K562 (cell line): ENCODE data around the gene MXRA7. TPM values are rescaled to one million over a fixed set of nuclear protein-coding genes. Genes with fewer than 3 reads are reported as not detected.

Source experiments
- ATAC-seq: fragments of 200-7000 bp; cut with Tn5 transposase; 3 replicates; pipeline ENCODE4 v1.9.1; 2020; ENCODE audit warnings: moderate library complexity
- BruUV-seq: library from RNA; stranded (reverse); fragments of 400-500 nt; replicated peaks from 2 replicates; lab custom pipeline; 2021; lab: Mats Ljungman, UMichigan
- CTCF ChIA-PET: fragments of 300-600 bp; formaldehyde crosslinking; extraction: SDS; loops from one replicate; lab custom pipeline; 2021; ENCODE audit warnings: low intra/inter-chr PET ratio; lab: Yijun Ruan, JAX
- POLR2A ChIA-PET: fragments of 300-600, 350-650 bp; sonication (Branson Sonifier 250); formaldehyde crosslinking; extraction: SDS; loops from one replicate; lab custom pipeline; 2021; ENCODE audit warnings: antibody characterized with exemption, inconsistent platforms; lab: Yijun Ruan, JAX
- DNase-seq, 4 experiments: peaks; one replicate each; pipeline versions ENCODE4 v3.0.0 to v3.0.0-alpha.2; 2011 to 2018; ENCODE audit warnings: low spot score in 3 of 4, mixed read lengths in 3 of 4; ENCODE audit errors: extremely low read depth in 1 of 4
- FAIRE-seq: peaks from 2 replicates; lab custom pipeline; 2011; peaks lifted over from hg19 to GRCh38; lab: Jason Lieb, UNC
- H2AFZ ChIP-seq: 2 replicates; pipeline ENCODE4 v1.6.0; 2011; ENCODE audit warnings: low read depth, low read length, control low read depth, inconsistent platforms
- H3K27ac ChIP-seq: fragments of 200-600 bp; 3 replicates; pipeline ENCODE4 v1.8.0; 2011; ENCODE audit warnings: low read depth, mild to moderate bottlenecking, control low read depth, inconsistent platforms, low read length, moderate library complexity, mixed read lengths; ENCODE audit errors: extremely low read depth
- H3K27me3 ChIP-seq, 2 experiments: fragments of 300-600 bp in 1 of 2; 2 replicates in 1 of 2; 3 replicates in 1 of 2; pipeline versions ENCODE4 v1.6.0 to v1.8.0; 2011; ENCODE audit warnings: inconsistent platforms in 2 of 2, low read length in 2 of 2, mild to moderate bottlenecking in 1 of 2, mixed read lengths in 1 of 2, moderate library complexity in 1 of 2; ENCODE audit not compliant: control insufficient read depth in 2 of 2, insufficient read depth in 2 of 2
- H3K36me3 ChIP-seq: fragments of 300-600 bp; 3 replicates; pipeline ENCODE4 v1.8.0; 2011; ENCODE audit warnings: mild to moderate bottlenecking, low read length, inconsistent platforms; ENCODE audit not compliant: control insufficient read depth, insufficient read depth
- H3K4me1 ChIP-seq, 2 experiments: fragments of 200-600 bp in 1 of 2; replicated peaks in 1 of 2; 2 replicates in 1 of 2; 3 replicates in 1 of 2; pipeline versions ENCODE4 v1.5.1 to v1.8.0; 2011; ENCODE audit warnings: inconsistent platforms in 2 of 2, low read length in 2 of 2, mild to moderate bottlenecking in 1 of 2, mixed read lengths in 1 of 2, moderate library complexity in 1 of 2; ENCODE audit not compliant: control insufficient read depth in 2 of 2, insufficient read depth in 2 of 2
- H3K4me2 ChIP-seq: 2 replicates; pipeline ENCODE4 v1.6.1; 2011; ENCODE audit warnings: low read length, control low read depth, inconsistent platforms, mixed read lengths; ENCODE audit not compliant: insufficient read depth
- H3K4me3 ChIP-seq: fragments of 200-600 bp; sonication (generic), shearing (Covaris generic); 2 replicates; pipeline ENCODE4 v1.5.1; 2016; ENCODE audit warnings: control low read depth, inconsistent platforms
- H3K79me2 ChIP-seq: fragments of 200-600 bp; 3 replicates; pipeline ENCODE4 v1.8.0; 2011; ENCODE audit warnings: low read length, inconsistent platforms; ENCODE audit not compliant: control insufficient read depth, insufficient read depth
- H3K9ac ChIP-seq, 2 experiments: 2 replicates each; pipeline versions ENCODE4 v1.6.0 to v1.6.1; 2011; ENCODE audit warnings: low read depth in 2 of 2, low read length in 2 of 2, control low read depth in 1 of 2, inconsistent platforms in 1 of 2, mild to moderate bottlenecking in 1 of 2, mixed read lengths in 1 of 2; ENCODE audit not compliant: insufficient read depth in 1 of 2
- H3K9me1 ChIP-seq: one replicate; pipeline ENCODE4 v1.6.0; 2011; ENCODE audit warnings: inconsistent platforms, mild to moderate bottlenecking, low read length, moderate library complexity; ENCODE audit not compliant: control insufficient read depth, insufficient read depth
- H3K9me3 ChIP-seq: replicated peaks from 2 replicates; pipeline ENCODE4 v1.5.1; 2011; ENCODE audit warnings: low read depth, low read length, inconsistent platforms; ENCODE audit not compliant: control insufficient read depth, insufficient read depth
- H4K20me1 ChIP-seq: replicated peaks from 2 replicates; pipeline ENCODE4 v1.6.1; 2011; ENCODE audit warnings: low read length, inconsistent platforms, mixed read lengths; ENCODE audit not compliant: control insufficient read depth, insufficient read depth
- ASH1L ChIP-seq: fragments of 450-650 bp; IDR thresholded peaks from 2 replicates; pipeline ENCODE4 v1.6.1; 2018; ENCODE audit warnings: borderline replicate concordance, mild to moderate bottlenecking, low read depth; ENCODE audit not compliant: partially characterized antibody
- CBFA2T3 ChIP-seq: fragments of 450-650 bp; IDR thresholded peaks from 2 replicates; pipeline ENCODE4 v1.6.1; 2017
- CREB3L1 ChIP-seq: fragments of 450-650 bp; IDR thresholded peaks from 2 replicates; pipeline ENCODE4 v1.6.1; 2014; ENCODE audit warnings: low read depth, mild to moderate bottlenecking, moderate library complexity, borderline replicate concordance
- CXXC5 ChIP-seq: fragments of 250-450 bp; sonication (Bioruptor Pico); IDR thresholded peaks from 2 replicates; pipeline ENCODE4 v1.8.0; 2022; ENCODE audit warnings: inconsistent platforms, mild to moderate bottlenecking, moderate library complexity
- EP300 ChIP-seq: IDR thresholded peaks from 2 replicates; pipeline ENCODE4 v1.6.1; 2012; ENCODE audit warnings: low read length, improper control_type of control experiment
- EP400 ChIP-seq: fragments of 450-650 bp; IDR thresholded peaks from 2 replicates; pipeline ENCODE4 v1.6.1; 2017; ENCODE audit warnings: antibody characterized with exemption, mild to moderate bottlenecking, moderate library complexity
- KDM4B ChIP-seq, 2 experiments: fragments of 450-650 bp in 1 of 2; sonication (generic) in 1 of 2; IDR thresholded peaks; 2 replicates each; pipeline ENCODE4 v1.6.1; 2016 to 2017; ENCODE audit warnings: borderline replicate concordance in 2 of 2, antibody characterized with exemption in 1 of 2, low read depth in 1 of 2, mild to moderate bottlenecking in 1 of 2
- MNT ChIP-seq, 2 experiments: fragments of 450-650 bp; conservative IDR thresholded peaks; 2 replicates each; pipeline ENCODE4 v1.6.1; 2017; ENCODE audit warnings: mild to moderate bottlenecking in 2 of 2, moderate library complexity in 2 of 2
- NFYB ChIP-seq: IDR thresholded peaks from 2 replicates; pipeline ENCODE4 v1.6.1; 2011; ENCODE audit warnings: mild to moderate bottlenecking, moderate library complexity; ENCODE audit not compliant: insufficient read length; ENCODE audit errors: extremely low read depth
- POLR2AphosphoS5 ChIP-seq: IDR thresholded peaks from 2 replicates; pipeline ENCODE4 v1.6.1; 2011; ENCODE audit warnings: mild to moderate bottlenecking, low read depth, low read length, moderate library complexity; ENCODE audit not compliant: control insufficient read depth, insufficient read depth
- SMARCA4 ChIP-seq: fragments of 450-650 bp; IDR thresholded peaks from 2 replicates; pipeline ENCODE4 v1.6.1; 2016
- SMARCE1 ChIP-seq: fragments of 450-650 bp; IDR thresholded peaks from 2 replicates; pipeline ENCODE4 v1.7.1; 2016; ENCODE audit warnings: mild to moderate bottlenecking
- STAG1 ChIP-seq: sonication (generic); formaldehyde crosslinking; IDR thresholded peaks from 2 replicates; pipeline ENCODE4 v1.5.0; 2020; ENCODE audit warnings: missing genetic modification reagents, borderline replicate concordance
- ZKSCAN1 ChIP-seq: fragments of 150-350 bp; IDR thresholded peaks from 2 replicates; pipeline ENCODE4 v1.6.1; 2016; ENCODE audit warnings: low read depth, low read length
- ZNF354B ChIP-seq: fragments of 250-450 bp; sonication (Bioruptor Pico); IDR thresholded peaks from 2 replicates; pipeline ENCODE4 v1.4.0; 2020
- ZNF507 ChIP-seq: conservative IDR thresholded peaks from 2 replicates; pipeline ENCODE4 v1.6.1; 2017; ENCODE audit warnings: missing genetic modification characterization, missing compliant biosample characterization
- ZNF740 ChIP-seq, 3 experiments: fragments of 200-800 bp in 1 of 3; sonication (Bioruptor generic) in 1 of 3; sonication (generic) in 1 of 3; formaldehyde crosslinking in 1 of 3; IDR thresholded peaks; 2 replicates each; pipeline versions ENCODE4 v1.6.1 to v1.8.0; 2016 to 2022; ENCODE audit warnings: mild to moderate bottlenecking in 2 of 3, missing compliant biosample characterization in 2 of 3, missing genetic modification characterization in 2 of 3, missing genetic modification reagents in 1 of 3
- ZNF766 ChIP-seq: fragments of 200-800 bp; sonication (Bioruptor generic); conservative IDR thresholded peaks from 2 replicates; pipeline ENCODE4 v1.6.1; 2016; ENCODE audit warnings: missing genetic modification characterization, missing compliant biosample characterization
- WGBS: fragments of 100-300 bp; shearing (Covaris generic); methylation state at CpG from one replicate; pipeline ENCODE4 v1.1.6; 2016; ENCODE audit warnings: low coverage, mixed read lengths; ENCODE audit not compliant: insufficient coverage; ENCODE audit errors: missing lambda C conversion rate; 5-methylcytosine and 5-hydroxymethylcytosine counted together
- in situ Hi-C: fragments of 300-500 bp; cut with MboI; formaldehyde crosslinking; loops from 4 replicates; pipeline ENCODE4 v1.15.0; 2018; ENCODE audit warnings: inconsistent platforms, mixed read lengths
- intact Hi-C: fragments of 100-400 bp; cut with micrococcal nuclease; formaldehyde crosslinking; loops from 2 replicates; pipeline ENCODE4 v1.14.2; 2022
- polyA plus RNA-seq, 8 experiments: library from polyadenylated mRNA; depleted of rRNA in 4 of 8; stranded (reverse) in 5 of 8; unstranded in 3 of 8; fragments of >200 nt; fragmentation: Nextera tagmentation in 2 of 8; fragmentation: Illumina TruSeq in 1 of 8; extraction: Ambion mirVana in 2 of 8; extraction: Trizol in 1 of 8; gene quantifications; 2 replicates each; pipeline versions ENCODE4 v1.2.1 to v1.2.3, GENCODE V29; 2011 to 2014; ENCODE audit warnings: inconsistent platforms in 1 of 8, missing spikeins in 1 of 8
- total RNA-seq, 7 experiments: library from RNA; depleted of rRNA in 6 of 7; stranded (reverse); fragments of >200 nt in 6 of 7; fragmentation: Illumina TruSeq in 2 of 7; extraction: Trizol in 2 of 7; gene quantifications; 2 replicates each; pipeline versions ENCODE4 v1.2.1 to v1.2.3, GENCODE V29; 2011 to 2021; ENCODE audit warnings: low replicate concordance in 1 of 7

MXRA7 gene
- total and polyA plus RNA-seq, 9 of the 15 experiments (the other 6 are each of a cell fraction or from before 2014, with no cell fraction given): 2.6 to 38.4 (median 14.3) TPM

GRCh38 chr17:76716146-76716838, 5.5 kb upstream of the MXRA7 start:
- peaks cover 15% of the 10 kb centered on the region; the same call in 2 of the 3 replicates for H3K79me2 ChIP-seq
- H3K36me3 ChIP-seq: peaks cover 82% of the 10 kb centered on the region
- peaks cover 7% of the 10 kb centered on the region; the same call in 1 of the 2 replicates for H4K20me1 ChIP-seq
- ATAC-seq (peak; percentile 81), FAIRE-seq (peak; percentile 84), DNase-seq (peak in 2 of 4 experiments; percentile 79 to 87)
- H3K9ac ChIP-seq: peak overlapping the region; percentile 7 to 16; a peak in 2 of 4 replicates
- intact Hi-C loops (no loop called here), in situ Hi-C loops (no loop called here)
- no peaks in the 10 kb centered on the region for H3K27me3 ChIP-seq
- CTCF ChIA-PET: no interaction called here
- H3K9me1 ChIP-seq: peaks cover 2% of the 10 kb centered on the region
- H3K27ac ChIP-seq: peak overlapping the region; percentile 26; the same call in 2 of the 3 replicates
- no peak overlapping the region for H2AFZ ChIP-seq
- peaks cover 20 to 32% of the 10 kb centered on the region in 2 experiments for H3K4me1 ChIP-seq
- no peak overlapping the region for H3K4me3 ChIP-seq
- H3K4me2 ChIP-seq: peak overlapping the region; percentile 40; the same call in 1 of the 2 replicates
- BruUV-seq: no TSS peak
- H3K9me3 ChIP-seq: no peaks in the 10 kb centered on the region
- 21% methylated on average over 13 of the region's 13 CpGs for WGBS
- POLR2A ChIA-PET: interaction anchor here (1.0 to 5.1 kb wide), 9 partner anchors 8 to 195 kb away, joined by 3 to 75 read pairs (median 4); partner anchors contain the start of genes JMJD6, METTL23, MFSD11 and SRSF2
- no peak for TF ChIP-seq ZNF354B (CRISPR knock-in tag)
- 0 out of 2 replicates have a peak, but pooled peaks have one; percentile 20 for TF ChIP-seq SMARCE1
- 0 out of 2 replicates have a peak, but pooled peaks have one; percentile 24 for TF ChIP-seq ZNF766 (CRISPR knock-in tag)
- TF ChIP-seq ASH1L: no peak
- no peak for TF ChIP-seq NFYB
- peak; percentile 84 for TF ChIP-seq CBFA2T3
- no peak for TF ChIP-seq ZKSCAN1
- TF ChIP-seq POLR2AphosphoS5: peak; percentile 43; the same call in 1 of the 2 replicates
- TF ChIP-seq EP300: peak; percentile 26; the same call in 1 of the 2 replicates
- TF ChIP-seq STAG1 (CRISPR knock-in tag): no peak
- TF ChIP-seq ZNF740 (CRISPR knock-in tag; IDR thresholded peaks at IDR 0.05): peak; percentile 63; the same call in 1 of the 2 replicates
- TF ChIP-seq ZNF740 (tag; IDR thresholded peaks at IDR 0.05): no peak
- no peak for TF ChIP-seq CREB3L1
- TF ChIP-seq MNT (conservative IDR thresholded peaks at IDR 0.05): peak; percentile 44 to 66; a peak in 2 of 4 replicates
- peak; percentile 33 for TF ChIP-seq SMARCA4
- TF ChIP-seq CXXC5: peak; percentile 50
- TF ChIP-seq ZNF507 (tag): no peak
- TF ChIP-seq KDM4B (IDR thresholded peaks at IDR 0.05; ENCODE audit: borderline replicate concordance in 2 of 2, low read depth in 1 of 2): no peak
- 0 out of 2 replicates have a peak, but pooled peaks have one; percentile 18 for TF ChIP-seq EP400
